Amniotic epithelial cell (primary cell): ENCODE measurements around the gene BRINP2.

Source experiments
- DNase-seq: peaks from one replicate; pipeline ENCODE4 v3.0.0-alpha.2; 2010; ENCODE audit warnings: low read depth

Gene BRINP2

GRCh38 chr1:177275736-177276135, 105.0 kb downstream of the BRINP2 start:
- no peak for DNase-seq

DNA sequence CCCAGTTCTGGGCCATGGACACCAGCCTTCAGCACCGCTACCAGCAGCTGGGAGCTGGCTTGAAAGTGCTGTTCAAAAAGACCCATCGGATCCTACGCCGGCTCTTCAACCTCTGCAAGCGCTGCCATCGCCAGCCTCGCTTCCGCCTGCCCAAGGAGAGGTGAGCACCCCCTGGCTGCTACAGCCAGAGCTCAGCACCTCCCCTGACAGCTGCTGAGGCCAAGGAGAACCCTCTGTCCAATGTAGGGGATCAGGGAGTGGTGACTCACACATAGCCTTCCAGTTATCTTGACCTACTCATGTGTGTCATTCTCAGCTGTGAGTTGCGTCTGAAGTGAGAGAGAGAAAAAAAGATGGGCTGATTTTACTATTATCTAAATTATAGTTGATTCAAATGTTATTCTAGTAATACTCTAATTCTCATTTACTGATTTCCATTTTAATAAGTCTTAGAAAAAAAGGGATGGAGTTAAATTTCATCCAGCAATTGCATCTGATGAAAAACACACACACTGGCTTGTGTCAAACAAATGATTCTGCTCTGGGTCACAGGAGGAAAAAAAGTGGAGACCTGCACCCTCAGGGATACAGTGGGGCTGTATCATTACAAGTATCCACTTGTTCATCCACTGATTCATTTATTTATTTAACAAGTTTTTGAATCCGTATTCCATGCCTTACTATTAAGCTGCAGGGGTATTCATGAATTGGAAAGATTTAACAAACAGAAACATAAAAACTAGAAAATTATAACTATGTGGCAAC, 108.0 kb downstream of the BRINP2 start:
- peak; percentile 3 for DNase-seq

GRCh38 chr1:177281901-177282300, 111.1 kb downstream of the BRINP2 start:
- no peak for DNase-seq

DNA sequence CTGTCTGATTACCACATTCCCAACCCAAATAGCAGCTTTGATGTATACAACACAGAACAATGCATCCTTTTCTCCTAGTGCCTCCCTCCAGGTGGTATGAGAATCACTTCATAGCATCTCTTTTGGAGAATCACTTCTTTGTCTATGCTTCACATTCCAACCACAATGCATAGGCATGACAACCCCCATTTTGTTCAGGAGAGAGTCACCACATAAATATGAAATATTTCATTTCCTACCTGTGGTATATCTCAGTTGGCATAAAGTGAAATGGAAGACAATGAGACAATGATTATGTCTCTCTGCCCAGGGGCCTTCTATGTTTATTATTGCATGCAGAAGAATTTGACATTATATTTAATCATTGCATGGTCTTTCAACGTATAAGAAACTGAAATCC, 112.2 kb downstream of the BRINP2 start:
- DNase-seq, result no peak

GRCh38 chr1:177283380-177283779, 112.6 kb downstream of the BRINP2 start:
- DNase-seq, result no peak

GRCh38 chr1:177286396-177286795, 115.6 kb downstream of the BRINP2 start:
- no peak for DNase-seq

DNA sequence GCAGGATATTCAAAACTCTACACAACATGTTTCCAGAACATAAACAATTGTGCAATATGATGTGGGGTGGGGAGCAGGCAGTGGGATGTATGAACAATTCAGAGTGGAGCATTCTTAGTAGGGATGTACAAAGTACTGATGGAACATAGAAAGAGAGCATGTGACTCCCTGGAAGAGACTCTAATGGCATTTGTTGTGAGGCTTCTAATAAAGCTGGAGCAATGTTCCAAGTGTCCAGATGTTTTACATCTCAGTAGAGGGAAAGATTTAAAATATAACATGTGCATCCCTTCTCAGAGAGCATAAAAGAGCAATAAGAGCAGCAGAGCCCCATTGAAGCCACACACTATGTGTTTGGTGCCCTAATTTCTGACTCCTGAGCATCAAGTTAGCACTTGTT, 116.5 kb downstream of the BRINP2 start:
- DNase-seq, result no peak

- DNase-seq, result no peak
Observed at GRCh38 chr1:177287994-177288393, 117.2 kb downstream of the BRINP2 start.

DNA sequence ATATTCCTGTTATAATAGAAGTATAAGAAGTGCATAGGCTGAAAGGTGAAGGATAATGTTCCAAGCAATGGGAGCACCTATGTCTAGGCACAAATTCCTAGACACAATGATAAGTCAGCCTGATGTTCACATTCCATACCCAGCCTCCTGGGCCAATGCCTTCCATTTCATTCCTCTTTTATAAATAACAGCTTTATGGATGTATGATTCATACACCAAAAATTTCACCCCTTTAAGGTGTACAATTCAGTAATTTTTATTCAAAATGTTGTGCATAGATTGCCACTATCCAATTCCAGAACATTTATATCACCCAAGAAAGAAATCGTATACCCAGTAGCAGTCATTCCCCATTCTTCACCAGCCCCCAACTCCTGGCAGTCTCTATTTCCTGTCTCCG, 118.8 kb downstream of the BRINP2 start:
- DNase-seq, result no peak

DNA sequence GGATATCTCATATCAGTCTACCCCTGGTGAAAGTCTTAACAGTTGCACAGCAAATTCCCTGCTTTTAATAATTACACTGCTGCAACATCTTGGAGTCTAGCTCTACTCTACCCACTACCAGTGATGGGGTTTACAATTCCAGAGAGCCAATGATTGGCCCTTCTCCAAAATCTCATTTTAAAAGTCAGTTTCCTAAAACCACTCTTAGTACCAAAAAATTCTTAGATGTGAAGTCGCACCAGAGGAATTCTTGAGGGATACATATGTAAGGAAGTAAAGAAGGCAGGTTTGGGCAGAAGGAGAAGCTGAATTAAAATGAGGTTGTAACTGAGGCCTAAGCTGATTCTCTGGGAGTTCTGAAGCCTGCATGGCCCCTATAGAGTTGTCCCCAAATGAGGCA, 129.7 kb downstream of the BRINP2 start:
- no peak for DNase-seq

DNA sequence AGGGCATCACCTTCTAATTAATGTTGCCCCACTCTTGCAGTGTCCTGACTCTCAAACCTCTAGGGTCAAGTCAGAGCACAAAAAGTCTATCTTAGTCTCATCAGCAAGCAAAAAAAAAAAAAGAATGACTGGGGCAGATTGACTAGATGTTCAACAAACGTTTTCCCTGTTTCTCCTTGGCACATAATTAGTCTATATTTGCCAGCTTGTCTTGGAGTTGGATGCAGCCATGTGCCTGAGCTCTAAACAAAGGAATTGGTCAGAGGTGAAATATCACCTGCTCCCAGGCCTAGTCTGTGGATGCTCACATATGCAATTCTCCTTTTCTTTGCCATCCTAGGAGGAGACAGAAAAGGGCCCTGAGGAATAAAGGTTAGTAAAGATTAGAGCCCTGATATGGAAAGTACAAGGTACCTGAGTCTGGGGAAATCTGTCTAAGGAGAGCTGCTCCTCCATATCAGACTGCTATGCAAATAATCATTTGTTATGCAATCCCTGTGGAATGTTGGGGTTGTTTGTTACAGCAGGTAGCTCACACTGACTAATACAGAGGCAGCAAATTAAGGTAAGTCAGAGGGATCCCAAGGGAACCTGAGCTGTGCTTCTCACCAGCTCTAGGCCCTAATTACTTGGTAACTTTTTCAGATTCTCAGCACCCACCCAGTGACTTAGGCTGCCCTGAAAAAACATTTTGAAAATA, 130.8 kb downstream of the BRINP2 start:
- DNase-seq, result no peak

- DNase-seq, result no peak
Observed at GRCh38 chr1:177302357-177303044, 131.7 kb downstream of the BRINP2 start.

GRCh38 chr1:177305040-177306018, 134.6 kb downstream of the BRINP2 start:
- DNase-seq, result no peak

DNA sequence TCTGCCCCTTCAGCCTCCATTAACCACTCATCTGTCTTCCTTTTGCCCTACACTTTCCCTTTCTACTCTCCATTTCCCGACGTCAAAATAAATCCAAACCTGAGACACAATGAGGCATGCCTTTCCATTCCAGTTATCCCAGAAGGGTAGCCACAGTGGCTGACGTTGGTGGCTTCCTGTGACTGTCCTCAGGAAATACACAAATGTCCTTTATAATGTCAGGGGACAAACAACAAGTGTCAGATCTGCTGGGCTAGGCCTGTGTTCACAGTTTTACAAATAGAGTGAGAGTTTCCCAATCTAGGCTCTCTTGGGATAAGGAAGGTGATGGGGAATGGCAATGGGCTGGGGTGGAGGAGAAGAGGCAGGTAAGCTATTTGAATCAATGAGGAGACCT, 135.3 kb downstream of the BRINP2 start:
- DNase-seq, result no peak

GRCh38 chr1:177306981-177307380, 136.2 kb downstream of the BRINP2 start:
- DNase-seq, result no peak

- no peak for DNase-seq
Observed at GRCh38 chr1:177307771-177308170, 137.0 kb downstream of the BRINP2 start.

DNA sequence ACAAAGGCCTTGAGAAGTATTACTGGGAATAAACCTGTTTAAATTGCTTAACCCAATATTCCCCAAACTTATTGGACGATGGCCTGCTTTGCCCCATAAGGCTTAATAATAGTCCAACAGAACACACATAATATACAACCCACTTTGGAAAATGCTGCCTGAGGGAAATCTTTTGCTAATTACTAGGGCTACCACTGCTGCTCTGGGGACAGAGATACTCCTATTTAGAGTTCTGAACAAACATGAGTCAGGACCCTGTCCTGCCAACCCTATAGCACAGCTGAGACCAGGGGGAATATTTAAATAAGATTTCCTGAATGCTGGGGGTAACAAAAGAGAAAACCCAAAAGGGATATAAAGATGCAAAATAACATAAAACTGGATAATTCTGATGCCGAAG, 139.1 kb downstream of the BRINP2 start:
- DNase-seq, result no peak

- DNase-seq, result no peak
Observed at GRCh38 chr1:177310326-177310725, 139.6 kb downstream of the BRINP2 start.

DNA sequence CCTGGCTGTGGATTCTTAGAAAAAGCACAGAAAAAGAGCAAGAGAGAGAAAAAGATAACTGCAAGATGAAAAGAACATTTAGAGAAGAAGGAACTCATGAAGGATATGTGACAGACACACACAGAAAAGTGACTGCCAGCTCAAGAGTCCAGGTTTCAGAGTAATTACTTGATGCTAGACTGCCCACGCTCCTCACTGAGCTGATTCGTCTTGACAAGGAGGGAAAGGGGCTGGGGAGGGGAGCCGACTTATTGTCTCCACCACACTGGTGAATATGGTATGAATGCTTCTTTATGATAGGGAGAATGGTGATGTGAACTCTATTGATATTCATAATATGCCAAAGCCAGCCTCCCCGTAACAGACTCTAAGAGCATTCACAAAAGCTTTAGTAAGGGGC, 140.4 kb downstream of the BRINP2 start:
- DNase-seq, result no peak

DNA sequence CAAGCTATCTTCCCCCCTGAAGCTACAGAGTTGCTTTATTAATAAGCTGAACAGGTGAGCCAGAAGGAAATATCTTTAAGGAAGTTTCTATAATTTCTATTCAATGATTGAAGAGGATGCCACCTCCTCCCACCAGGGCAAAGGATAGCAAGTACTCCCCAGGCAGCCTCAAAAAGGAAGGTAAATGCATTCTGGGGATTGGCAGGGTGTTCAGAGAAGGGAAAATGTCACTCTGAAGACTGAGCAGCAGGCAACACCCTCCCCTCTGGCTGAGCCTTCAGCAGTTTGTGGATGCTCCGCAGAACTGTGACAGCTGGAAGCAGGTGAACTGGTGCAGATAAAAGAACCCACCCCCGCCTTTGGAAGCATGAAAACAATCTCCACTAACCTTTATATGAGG, 140.8 kb downstream of the BRINP2 start:
- no peak for DNase-seq

DNA sequence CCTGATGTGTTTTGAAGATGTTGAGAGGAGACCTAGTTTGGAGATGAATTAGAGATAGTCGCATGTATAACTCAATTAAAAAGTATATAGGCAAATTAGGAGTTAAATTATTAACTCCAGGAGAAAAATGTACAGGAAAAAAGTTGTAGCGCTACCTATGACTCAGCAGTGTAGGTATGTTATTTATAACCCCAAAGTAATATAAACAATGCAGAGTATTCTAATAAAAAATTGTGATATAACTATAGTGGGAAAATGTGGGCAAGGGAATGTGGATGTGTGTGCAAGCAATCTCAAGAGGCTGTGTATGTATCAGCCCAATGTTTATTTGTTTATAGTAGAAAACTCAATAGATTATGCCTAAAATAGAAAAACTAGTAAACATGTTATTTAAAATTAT, 144.5 kb downstream of the BRINP2 start:
- no peak for DNase-seq

DNA sequence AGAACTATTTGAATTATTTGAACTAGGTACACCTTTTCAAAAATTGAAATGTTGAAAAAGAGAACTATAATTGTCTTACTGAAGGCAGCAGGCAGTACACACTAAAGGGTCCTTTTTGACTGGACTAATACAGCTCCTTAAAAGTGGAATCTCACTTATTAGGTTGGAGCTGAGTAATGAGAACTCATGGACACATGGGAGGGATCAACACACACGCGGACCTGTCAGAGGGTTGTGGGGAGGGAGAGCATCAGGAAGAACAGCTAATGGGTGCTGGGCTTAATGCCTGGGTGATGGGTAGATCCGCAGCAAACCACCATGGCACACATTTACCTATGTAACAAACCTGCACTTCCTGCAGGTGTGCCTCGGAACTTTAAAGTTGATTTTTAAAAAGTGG, 145.0 kb downstream of the BRINP2 start:
- DNase-seq, result no peak
